HEK293T (cell line): ENCODE data around the gene PRSS50.

ENCODE experiments used
- CTCF ChIA-PET: fragments of 350-600 bp; formaldehyde crosslinking; extraction: SDS; loops from one replicate; lab custom pipeline; 2021; ENCODE audit warnings: antibody characterized with exemption, inconsistent platforms; lab: Yijun Ruan, JAX
- POLR2A ChIA-PET: fragments of 350-600 bp; formaldehyde crosslinking; extraction: SDS; loops from one replicate; lab custom pipeline; 2020; ENCODE audit warnings: antibody characterized with exemption, inconsistent platforms; lab: Yijun Ruan, JAX
- DNase-seq: peaks from one replicate; pipeline ENCODE4 v3.0.0; 2012; ENCODE audit warnings: mixed read lengths; ENCODE audit errors: extremely low spot score
- ARNT ChIP-seq: fragments of 450-650 bp; IDR thresholded peaks from 2 replicates; pipeline ENCODE4 v1.6.1; 2017; ENCODE audit warnings: mild to moderate bottlenecking
- BHLHE40 ChIP-seq: fragments of 450-650 bp; IDR thresholded peaks from 2 replicates; pipeline ENCODE4 v1.6.1; 2016; ENCODE audit warnings: mild to moderate bottlenecking, moderate library complexity, borderline replicate concordance
- CTBP1 ChIP-seq: fragments of 450-650 bp; IDR thresholded peaks from 2 replicates; pipeline ENCODE4 v1.6.1; 2016; ENCODE audit warnings: borderline replicate concordance
- ELF4 ChIP-seq: fragments of 450-650 bp; IDR thresholded peaks from 2 replicates; pipeline ENCODE4 v1.6.1; 2017; ENCODE audit warnings: antibody characterized with exemption
- FOXA1 ChIP-seq: fragments of 450-650 bp; IDR thresholded peaks from 2 replicates; pipeline ENCODE4 v1.6.1; 2016; ENCODE audit warnings: mild to moderate bottlenecking
- FOXK2 ChIP-seq: fragments of 450-650 bp; IDR thresholded peaks from 2 replicates; pipeline ENCODE4 v1.6.1; 2016; ENCODE audit warnings: mild to moderate bottlenecking
- FOXM1 ChIP-seq: fragments of 450-650 bp; IDR thresholded peaks from 2 replicates; pipeline ENCODE4 v1.6.1; 2017; ENCODE audit warnings: mild to moderate bottlenecking, borderline replicate concordance
- HDGF ChIP-seq: fragments of 450-650 bp; IDR thresholded peaks from 2 replicates; pipeline ENCODE4 v1.6.1; 2017; ENCODE audit warnings: antibody characterized with exemption, borderline replicate concordance
- L3MBTL2 ChIP-seq: fragments of 450-650 bp; conservative IDR thresholded peaks from 2 replicates; pipeline ENCODE4 v1.6.1; 2016; ENCODE audit warnings: mild to moderate bottlenecking
- LEF1 ChIP-seq: fragments of 450-650 bp; IDR thresholded peaks from 2 replicates; pipeline ENCODE4 v1.6.1; 2017; ENCODE audit warnings: mild to moderate bottlenecking, borderline replicate concordance
- NFRKB ChIP-seq: fragments of 450-650 bp; IDR thresholded peaks from 2 replicates; pipeline ENCODE4 v1.6.1; 2016; ENCODE audit warnings: mild to moderate bottlenecking, moderate library complexity
- PKNOX1 ChIP-seq: fragments of 450-650 bp; IDR thresholded peaks from 2 replicates; pipeline ENCODE4 v1.6.1; 2016
- SP1 ChIP-seq: fragments of 450-650 bp; IDR thresholded peaks from 2 replicates; pipeline ENCODE4 v1.6.1; 2017
- SUZ12 ChIP-seq: fragments of 450-650 bp; IDR thresholded peaks from 2 replicates; pipeline ENCODE4 v1.6.1; 2016; ENCODE audit warnings: mild to moderate bottlenecking
- TARDBP ChIP-seq: fragments of 450-650 bp; IDR thresholded peaks from 2 replicates; pipeline ENCODE4 v1.6.1; 2016
- ZNF384 ChIP-seq: fragments of 450-650 bp; IDR thresholded peaks from 2 replicates; pipeline ENCODE4 v1.6.1; 2016

Gene PRSS50

GRCh38 chr3:46703013-46703520 is 14.6 kb downstream of the PRSS50 start:
- ChIA-PET CTCF (interaction anchor here (0.5 to 1.5 kb wide), 4 partner anchors 163 to 1086 kb away, joined by 3 to 6 read pairs (median 3); no protein-coding TSS in a partner anchor), POLR2A (no interaction called here)
- TF ChIP-seq SUZ12 (no peak), ELF4 (no peak), NFRKB (no peak)
- DNase-seq, result no peak

GRCh38 chr3:46702246-46703012 is 15.2 kb downstream of the PRSS50 start:
- DNase-seq, result no peak
- TF ChIP-seq HDGF, result no peak
- TF ChIP-seq SUZ12, result no peak
- TF ChIP-seq NFRKB, result no peak
- TF ChIP-seq ARNT, result no peak
- TF ChIP-seq FOXK2, result no peak
- no peak for TF ChIP-seq FOXA1
- TF ChIP-seq CTBP1, result no peak
- TF ChIP-seq TARDBP, result no peak
- TF ChIP-seq PKNOX1, result no peak
- no peak for TF ChIP-seq FOXM1
- no peak for TF ChIP-seq L3MBTL2
- no peak for TF ChIP-seq LEF1
- TF ChIP-seq BHLHE40, result no peak
- no peak for TF ChIP-seq ZNF384
- no peak for TF ChIP-seq ELF4
- TF ChIP-seq SP1, result no peak
- ChIA-PET CTCF (interaction anchor here (0.5 to 1.5 kb wide), 5 partner anchors 164 to 1087 kb away, joined by 3 to 6 read pairs (median 3); no protein-coding TSS in a partner anchor), POLR2A (no interaction called here)

GRCh38 chr3:46701181-46701939 is 16.3 kb downstream of the PRSS50 start, which contains the start of gene TMIE:
TMIE (plus strand) TSS chr3:46701392; CDS start chr3:46701488, 96 bp downstream.
- POLR2A ChIA-PET, result no interaction called here
- DNase-seq, result no peak
- TF ChIP-seq ZNF384 (no peak), FOXA1 (no peak), LEF1 (no peak), TARDBP (no peak), HDGF (no peak), FOXM1 (no peak), ARNT (no peak), CTBP1 (no peak)
- CTCF ChIA-PET, result interaction anchor here (1.2 kb wide), 1 partner anchor 208 kb away, joined by 5 read pairs; no protein-coding TSS in a partner anchor

GRCh38 chr3:46700772-46701171 is 16.9 kb downstream of the PRSS50 start:
- DNase-seq, result no peak
- CTCF ChIA-PET, result interaction anchor here (1.2 kb wide), 1 partner anchor 209 kb away, joined by 5 read pairs; no protein-coding TSS in a partner anchor
- POLR2A ChIA-PET, result no interaction called here
- TF ChIP-seq NFRKB (no peak), FOXM1 (no peak), BHLHE40 (no peak), CTBP1 (no peak)

GRCh38 chr3:46699676-46700523 is 17.8 kb downstream of the PRSS50 start:
- CTCF ChIA-PET, result interaction anchor here (0.7 to 1.2 kb wide), 2 partner anchors 86 to 211 kb away, joined by 3 read pairs; no protein-coding TSS in a partner anchor
- TF ChIP-seq NFRKB, result no peak
- TF ChIP-seq TARDBP, result no peak
- no peak for TF ChIP-seq ZNF384
- TF ChIP-seq L3MBTL2, result no peak
- no peak for TF ChIP-seq PKNOX1
- no peak for TF ChIP-seq ARNT
- TF ChIP-seq FOXM1, result no peak
- TF ChIP-seq HDGF, result no peak
- TF ChIP-seq ELF4, result no peak
- TF ChIP-seq FOXA1, result no peak
- DNase-seq, result no peak
- POLR2A ChIA-PET, result no interaction called here
